ENCODE data around the gene AMOT.
"Not testable (repeated sequence)": the region's sequence is repeated elsewhere in the genome, so short reads cannot be mapped to it uniquely, and the experiment has no call there.

Gene AMOT

DNA sequence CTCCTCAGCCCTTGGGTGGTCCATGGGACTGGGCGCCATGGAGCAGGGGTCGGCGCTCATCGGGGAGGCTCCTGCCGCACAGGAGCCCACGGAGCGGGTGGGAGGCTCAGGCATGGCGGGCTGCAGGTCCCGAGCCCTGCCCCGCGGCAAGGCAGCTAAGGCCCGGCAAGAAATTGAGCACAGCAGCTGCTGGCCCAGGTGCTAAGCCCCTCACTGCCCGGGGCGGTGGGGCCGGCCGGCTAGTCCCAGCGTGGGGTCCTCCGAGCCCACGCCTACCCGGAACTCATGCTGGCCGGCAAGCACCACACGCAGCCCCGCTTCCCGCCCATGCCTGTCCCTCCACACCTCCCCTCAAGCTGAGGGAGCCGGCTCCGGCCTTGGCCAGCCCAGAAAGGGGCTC, 14.3 kb upstream of the AMOT start:
- H3K9ac ChIP-seq (ENCODE audit: low read length); H3K4me3 ChIP-seq (ENCODE audit: low read length); H3K27me3 ChIP-seq (ENCODE audit: control insufficient read depth, insufficient read depth, low read length): not testable (repeated sequence)

DNA sequence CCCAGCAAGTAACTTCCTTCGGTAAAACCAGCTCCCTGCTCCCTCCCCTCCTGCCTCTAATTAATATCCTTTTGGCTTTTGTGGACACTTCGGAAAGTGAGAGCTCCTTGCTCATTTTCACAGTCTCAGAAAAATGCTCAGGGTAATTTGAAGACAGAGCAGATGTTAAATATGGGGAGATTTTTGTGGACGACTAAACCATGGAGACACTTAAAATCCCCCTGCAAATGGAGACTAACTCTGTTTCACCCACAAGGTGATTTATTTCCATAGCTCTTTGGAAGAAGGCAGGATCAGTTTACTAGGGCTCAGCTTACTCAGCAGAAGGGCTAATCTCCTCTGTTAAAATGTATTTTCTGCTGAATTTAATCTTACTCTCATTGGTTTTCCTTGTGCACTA, 12.2 kb upstream of the AMOT start:
- H3K9me3 ChIP-seq (ENCODE audit: control insufficient read depth, low read length), result no peaks in the 10 kb centered on the region
- H3K4me3 ChIP-seq (ENCODE audit: low read length), result no peak overlapping the region
- H3K36me3 ChIP-seq (ENCODE audit: control insufficient read depth, insufficient read depth, low read length), result no peaks in the 10 kb centered on the region
- H3K27me3 ChIP-seq (ENCODE audit: control insufficient read depth, insufficient read depth, low read length), result no peaks in the 10 kb centered on the region
- H3K9ac ChIP-seq (ENCODE audit: low read length), result no peak overlapping the region
- peaks cover 14% of the 10 kb centered on the region for H3K4me1 ChIP-seq (ENCODE audit: control insufficient read depth, insufficient read depth, low read length)

More for the DNA sequence above, 14.3 kb upstream of the AMOT start:
- H3K4me1 ChIP-seq (ENCODE audit: control insufficient read depth, insufficient read depth, low read length), result peaks cover 14% of the 10 kb centered on the region
- not testable (repeated sequence) for H3K36me3 ChIP-seq (ENCODE audit: control insufficient read depth, insufficient read depth, low read length); H3K9me3 ChIP-seq (ENCODE audit: control insufficient read depth, low read length)

DNA sequence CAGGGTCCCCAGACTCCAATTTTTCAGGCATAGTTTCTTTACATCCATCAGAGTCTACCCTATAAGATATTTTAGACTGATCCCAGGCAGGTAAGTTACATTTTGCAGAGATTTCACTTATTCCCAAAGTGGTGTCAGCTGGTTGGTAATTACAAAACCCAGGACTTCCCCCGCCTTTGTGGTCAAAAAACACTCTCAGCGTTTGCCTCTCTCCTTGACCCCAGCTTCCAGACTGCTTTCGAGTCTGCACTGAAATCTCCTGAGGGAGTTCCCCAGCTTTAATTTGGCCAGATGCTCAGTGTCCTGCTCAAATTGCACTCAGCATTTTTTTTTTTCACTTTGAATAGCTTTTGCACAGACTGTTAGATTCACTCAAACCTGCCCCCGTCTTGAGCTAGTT, 11.2 kb upstream of the AMOT start:
- H3K9ac ChIP-seq (ENCODE audit: low read length), result no peak overlapping the region

DNA sequence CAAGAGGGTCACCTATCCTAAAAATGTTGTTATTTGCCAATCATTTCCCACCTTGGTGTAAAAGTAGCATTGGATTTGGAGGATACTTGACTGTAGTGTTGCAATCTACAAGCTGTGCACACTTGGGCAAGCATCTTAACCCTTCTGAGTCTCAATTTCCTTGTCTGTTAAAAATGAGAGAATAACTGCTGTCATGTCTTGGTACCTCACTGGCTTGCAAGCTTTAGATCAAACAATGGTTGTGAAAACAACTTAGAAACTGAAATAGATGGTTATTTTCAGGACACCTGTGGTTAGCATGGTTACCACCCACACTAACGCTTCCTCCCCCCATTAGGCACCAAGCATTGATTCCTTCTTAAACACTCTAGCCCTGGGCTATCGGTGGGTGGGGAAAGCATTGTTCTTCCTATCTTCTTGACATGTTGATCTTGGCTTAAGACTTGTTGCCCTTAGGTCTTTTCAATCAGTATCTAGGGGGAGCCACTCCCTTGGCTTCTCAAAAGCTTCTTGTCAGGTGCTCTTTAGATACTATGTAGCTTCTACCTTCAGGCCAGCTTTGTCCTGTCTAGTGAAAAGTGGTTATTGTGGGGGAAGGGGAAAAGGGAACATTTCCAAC, 10.6 kb upstream of the AMOT start:
- no peaks in the 10 kb centered on the region for H3K36me3 ChIP-seq (ENCODE audit: control insufficient read depth, insufficient read depth, low read length)
- H3K27me3 ChIP-seq (ENCODE audit: control insufficient read depth, insufficient read depth, low read length), result no peaks in the 10 kb centered on the region
- H3K9ac ChIP-seq (ENCODE audit: low read length), result no peak overlapping the region
- H3K4me3 ChIP-seq (ENCODE audit: low read length), result no peak overlapping the region
- peaks cover 23% of the 10 kb centered on the region for H3K4me1 ChIP-seq (ENCODE audit: control insufficient read depth, insufficient read depth, low read length)
- H3K9me3 ChIP-seq (ENCODE audit: control insufficient read depth, low read length), result no peaks in the 10 kb centered on the region

More for the DNA sequence above, 11.2 kb upstream of the AMOT start:
- H3K36me3 ChIP-seq (ENCODE audit: control insufficient read depth, insufficient read depth, low read length), result no peaks in the 10 kb centered on the region
- H3K4me1 ChIP-seq (ENCODE audit: control insufficient read depth, insufficient read depth, low read length), result peaks cover 19% of the 10 kb centered on the region
- H3K4me3 ChIP-seq (ENCODE audit: low read length), result no peak overlapping the region
- H3K9me3 ChIP-seq (ENCODE audit: control insufficient read depth, low read length), result no peaks in the 10 kb centered on the region
- H3K27me3 ChIP-seq (ENCODE audit: control insufficient read depth, insufficient read depth, low read length), result no peaks in the 10 kb centered on the region

DNA sequence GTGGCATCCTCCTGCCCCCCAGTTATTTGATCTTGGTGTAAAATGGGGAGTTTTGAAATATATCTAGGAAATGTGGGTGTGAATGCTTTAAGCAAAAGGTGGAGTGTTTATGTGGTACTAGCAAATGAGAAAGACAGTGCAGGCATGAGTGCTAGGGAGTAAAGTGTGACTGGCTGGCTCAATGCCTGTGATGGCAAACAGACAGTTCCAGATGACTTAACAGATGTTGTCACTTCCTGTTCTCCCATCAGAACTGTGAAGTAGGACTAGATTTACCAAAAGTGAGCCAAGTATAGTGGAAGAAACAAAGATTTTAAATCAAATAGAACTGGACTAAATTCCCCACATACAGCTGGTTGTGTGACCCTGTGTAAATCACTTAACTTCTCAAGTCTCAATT, 8.4 kb upstream of the AMOT start:
- Histone ChIP-seq H3K4me1 (ENCODE audit: control insufficient read depth, insufficient read depth, low read length) (peaks cover 26% of the 10 kb centered on the region), H3K27me3 (ENCODE audit: control insufficient read depth, insufficient read depth, low read length) (no peaks in the 10 kb centered on the region), H3K9me3 (ENCODE audit: control insufficient read depth, low read length) (no peaks in the 10 kb centered on the region), H3K4me3 (ENCODE audit: low read length) (no peak overlapping the region), H3K36me3 (ENCODE audit: control insufficient read depth, insufficient read depth, low read length) (no peaks in the 10 kb centered on the region), H3K9ac (ENCODE audit: low read length) (no peak overlapping the region)

DNA sequence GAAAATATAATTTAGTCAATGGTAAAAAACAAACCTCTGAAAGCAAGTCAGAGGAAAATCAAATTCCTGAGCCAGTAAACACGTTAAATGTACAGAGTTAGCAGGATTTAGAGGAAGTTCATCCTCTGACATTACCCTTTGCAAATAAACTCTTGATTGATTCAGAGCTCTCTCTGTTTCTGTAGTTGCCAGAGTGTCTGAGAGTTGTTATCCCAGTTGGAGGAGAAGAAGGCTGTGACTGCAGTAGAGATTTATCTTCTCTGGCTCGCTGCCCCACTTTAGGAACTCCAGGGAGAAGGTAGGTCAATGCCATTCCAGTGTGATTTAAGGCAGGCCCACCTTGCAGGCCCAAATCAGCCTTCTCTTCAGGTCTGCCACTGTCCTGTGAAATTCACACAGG, 6.2 kb upstream of the AMOT start:
- Histone ChIP-seq H3K4me3 (ENCODE audit: low read length) (no peak overlapping the region), H3K27me3 (ENCODE audit: control insufficient read depth, insufficient read depth, low read length) (no peaks in the 10 kb centered on the region), H3K4me1 (ENCODE audit: control insufficient read depth, insufficient read depth, low read length) (peaks cover 20% of the 10 kb centered on the region), H3K9ac (ENCODE audit: low read length) (no peak overlapping the region), H3K9me3 (ENCODE audit: control insufficient read depth, low read length) (no peaks in the 10 kb centered on the region), H3K36me3 (ENCODE audit: control insufficient read depth, insufficient read depth, low read length) (no peaks in the 10 kb centered on the region)

DNA sequence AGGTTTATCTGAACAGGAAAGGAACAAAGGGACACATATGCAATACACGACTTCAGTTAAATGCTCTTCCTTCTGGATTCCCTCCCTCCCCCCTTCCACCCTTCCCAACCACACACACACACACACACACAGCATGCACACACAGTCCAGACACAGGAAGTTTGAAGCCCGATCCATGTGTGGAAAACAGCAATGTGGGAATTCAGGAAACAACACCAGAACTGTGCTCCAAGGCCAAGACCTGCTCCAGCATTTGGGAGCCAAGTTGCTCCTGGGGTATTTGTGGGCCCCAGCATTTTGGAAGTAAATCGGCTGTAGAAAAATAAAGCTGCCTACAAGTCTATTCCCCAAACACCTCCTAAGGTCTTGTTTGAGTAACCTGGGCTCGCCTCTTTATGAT, 5.6 kb upstream of the AMOT start:
- H3K27me3 ChIP-seq (ENCODE audit: control insufficient read depth, insufficient read depth, low read length), result no peaks in the 10 kb centered on the region
- no peaks in the 10 kb centered on the region for H3K36me3 ChIP-seq (ENCODE audit: control insufficient read depth, insufficient read depth, low read length)

DNA sequence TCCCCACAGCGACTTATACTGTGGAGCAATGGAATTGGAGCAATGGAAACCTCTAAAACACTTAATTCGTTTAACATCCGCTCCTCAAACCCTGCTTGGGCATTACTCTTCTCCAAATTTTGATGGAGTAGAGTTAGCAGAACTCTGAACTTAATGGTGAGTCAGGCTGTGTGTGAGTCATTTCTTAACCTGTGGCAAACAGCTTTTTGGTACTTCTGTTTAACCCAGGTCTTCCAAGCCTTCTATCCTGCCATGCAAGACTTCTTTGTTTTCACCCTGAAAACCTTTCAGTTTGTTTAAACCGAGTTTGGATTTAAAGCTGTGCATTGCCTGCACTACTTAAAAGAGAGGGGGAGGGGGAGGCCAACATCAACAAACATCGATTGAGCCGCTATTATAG, 3.6 kb upstream of the AMOT start:
- Histone ChIP-seq H3K4me3 (ENCODE audit: low read length) (no peak overlapping the region), H3K27me3 (ENCODE audit: control insufficient read depth, insufficient read depth, low read length) (no peaks in the 10 kb centered on the region), H3K4me1 (ENCODE audit: control insufficient read depth, insufficient read depth, low read length) (peaks cover 16% of the 10 kb centered on the region), H3K36me3 (ENCODE audit: control insufficient read depth, insufficient read depth, low read length) (no peaks in the 10 kb centered on the region), H3K9me3 (ENCODE audit: control insufficient read depth, low read length) (no peaks in the 10 kb centered on the region), H3K9ac (ENCODE audit: low read length) (no peak overlapping the region)

More for the DNA sequence above, 5.6 kb upstream of the AMOT start:
- Histone ChIP-seq H3K9ac (ENCODE audit: low read length) (no peak overlapping the region), H3K4me1 (ENCODE audit: control insufficient read depth, insufficient read depth, low read length) (peaks cover 14% of the 10 kb centered on the region), H3K4me3 (ENCODE audit: low read length) (no peak overlapping the region), H3K9me3 (ENCODE audit: control insufficient read depth, low read length) (no peaks in the 10 kb centered on the region)

DNA sequence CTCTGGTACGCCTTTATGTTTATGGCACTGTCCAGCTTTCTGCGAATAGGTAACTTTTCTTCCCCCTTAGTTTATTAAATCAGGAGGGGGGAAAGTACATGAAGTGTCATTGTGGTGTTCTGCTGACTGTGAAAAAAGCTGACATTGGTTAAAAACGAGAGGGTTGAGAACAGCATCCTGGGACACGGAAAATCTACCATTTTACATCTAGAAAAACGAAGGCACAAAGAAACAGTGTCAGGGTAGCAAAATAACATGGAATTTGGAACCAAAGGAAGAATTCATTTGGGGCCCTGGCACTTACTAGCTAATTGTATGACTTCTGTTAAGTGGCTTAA, 1.2 kb upstream of the AMOT start:
- H3K9ac ChIP-seq (ENCODE audit: low read length), result peak overlapping the region; percentile 36

DNA sequence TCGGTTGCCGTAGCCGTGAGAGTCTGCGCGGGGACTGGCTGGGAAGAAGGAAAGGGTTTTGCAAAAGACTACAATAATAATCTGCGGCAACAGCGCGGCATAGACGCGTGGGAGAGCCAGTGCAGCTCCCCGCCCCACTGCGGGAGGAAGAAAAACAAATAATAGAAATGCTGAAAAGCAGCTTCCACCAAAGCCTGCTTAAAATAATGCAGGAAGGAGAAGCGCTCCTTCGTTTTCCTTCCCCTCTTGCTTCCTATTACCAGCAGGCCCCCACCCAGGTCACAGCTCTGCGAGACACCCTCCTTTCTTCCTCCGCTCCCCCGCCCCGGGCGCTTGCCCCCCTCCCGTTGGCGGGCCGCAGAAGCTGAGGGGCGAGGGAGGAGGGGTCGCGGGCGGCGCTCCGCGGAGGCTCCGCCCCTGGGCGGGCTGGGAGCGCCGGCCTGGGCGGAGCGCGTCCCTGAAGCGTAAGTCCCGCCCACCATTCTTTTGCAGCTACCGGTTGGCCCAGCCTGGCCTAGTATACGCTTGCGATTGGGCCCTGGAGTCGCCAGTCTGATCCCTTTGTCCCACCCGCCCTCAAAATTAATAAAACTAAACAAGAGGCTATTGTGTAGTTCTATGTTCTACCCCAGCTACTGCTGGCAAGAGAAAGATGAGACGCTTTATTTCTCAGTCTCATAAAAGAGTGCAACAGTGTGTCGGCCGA, 636 bp upstream of the AMOT start:
- H3K4me3 ChIP-seq (ENCODE audit: low read length), result peak overlapping the region; percentile 41
- no peaks in the 10 kb centered on the region for H3K9me3 ChIP-seq (ENCODE audit: control insufficient read depth, low read length)
- peaks cover 7% of the 10 kb centered on the region for H3K4me1 ChIP-seq (ENCODE audit: control insufficient read depth, insufficient read depth, low read length)
- H3K27me3 ChIP-seq (ENCODE audit: control insufficient read depth, insufficient read depth, low read length), result no peaks in the 10 kb centered on the region
- H3K36me3 ChIP-seq (ENCODE audit: control insufficient read depth, insufficient read depth, low read length), result no peaks in the 10 kb centered on the region
- peak overlapping the region; percentile 57 for H3K9ac ChIP-seq (ENCODE audit: low read length)

More for the DNA sequence above, 1.2 kb upstream of the AMOT start:
- Histone ChIP-seq H3K4me1 (ENCODE audit: control insufficient read depth, insufficient read depth, low read length) (peaks cover 11% of the 10 kb centered on the region), H3K4me3 (ENCODE audit: low read length) (peak overlapping the region; percentile 20), H3K9me3 (ENCODE audit: control insufficient read depth, low read length) (no peaks in the 10 kb centered on the region), H3K36me3 (ENCODE audit: control insufficient read depth, insufficient read depth, low read length) (no peaks in the 10 kb centered on the region), H3K27me3 (ENCODE audit: control insufficient read depth, insufficient read depth, low read length) (no peaks in the 10 kb centered on the region)

DNA sequence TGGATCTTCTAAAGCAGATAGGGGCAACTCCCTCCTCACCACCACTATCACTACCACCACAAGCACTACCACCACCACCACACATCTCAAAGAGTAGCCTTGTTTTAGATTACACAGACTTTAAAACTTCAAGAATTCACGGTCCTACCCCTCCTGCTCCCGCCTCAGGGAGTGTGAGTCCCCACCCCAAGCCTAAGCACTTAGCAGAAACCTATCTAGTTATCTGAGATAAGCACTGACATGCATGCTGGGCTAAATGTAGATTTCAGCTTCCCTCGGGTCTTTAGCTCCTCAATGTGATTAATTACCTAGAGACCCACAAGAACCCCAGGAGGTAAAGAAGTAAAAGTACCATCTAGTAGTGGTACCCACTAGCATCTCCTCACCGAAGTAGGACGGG, 775 bp downstream of the AMOT start:
- Histone ChIP-seq H3K9me3 (ENCODE audit: control insufficient read depth, low read length) (no peaks in the 10 kb centered on the region), H3K27me3 (ENCODE audit: control insufficient read depth, insufficient read depth, low read length) (no peaks in the 10 kb centered on the region), H3K4me3 (ENCODE audit: low read length) (peak overlapping the region; percentile 41), H3K4me1 (ENCODE audit: control insufficient read depth, insufficient read depth, low read length) (peaks cover 4% of the 10 kb centered on the region), H3K36me3 (ENCODE audit: control insufficient read depth, insufficient read depth, low read length) (no peaks in the 10 kb centered on the region), H3K9ac (ENCODE audit: low read length) (peak overlapping the region; percentile 57)

DNA sequence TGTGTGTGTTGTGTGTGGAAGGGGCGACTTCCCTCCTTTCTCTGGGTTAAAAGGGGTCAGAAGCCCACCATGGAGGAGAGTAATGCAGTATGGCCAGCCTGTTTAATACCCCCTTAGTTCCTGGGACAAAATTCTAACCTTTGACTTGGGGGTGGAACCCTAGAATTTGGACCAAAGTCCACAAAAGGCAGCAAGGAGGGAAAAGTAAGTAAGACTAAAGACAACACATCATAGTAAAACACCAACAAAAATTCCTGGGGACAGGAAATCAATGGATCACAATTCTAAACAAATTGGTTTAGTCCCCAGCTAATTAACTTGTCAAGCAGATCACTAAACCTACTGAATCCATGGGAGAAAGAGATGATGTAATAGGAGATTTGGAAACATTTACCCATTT, 3.1 kb downstream of the AMOT start:
- peaks cover 12% of the 10 kb centered on the region for H3K4me1 ChIP-seq (ENCODE audit: control insufficient read depth, insufficient read depth, low read length)
- no peaks in the 10 kb centered on the region for H3K36me3 ChIP-seq (ENCODE audit: control insufficient read depth, insufficient read depth, low read length)
- no peaks in the 10 kb centered on the region for H3K27me3 ChIP-seq (ENCODE audit: control insufficient read depth, insufficient read depth, low read length)
- H3K9me3 ChIP-seq (ENCODE audit: control insufficient read depth, low read length), result no peaks in the 10 kb centered on the region
- H3K4me3 ChIP-seq (ENCODE audit: low read length), result no peak overlapping the region
- H3K9ac ChIP-seq (ENCODE audit: low read length), result no peak overlapping the region

Data from mucosa of stomach (tissue), 1 donor.